Fibroblast of peridontal ligament (primary cell): ENCODE measurements around the gene PDE6B.
"Not testable (repeated sequence)": the region's sequence is repeated elsewhere in the genome, so short reads cannot be mapped to it uniquely, and the experiment has no call there.

ENCODE experiments used
- DNase-seq: peaks from one replicate; pipeline ENCODE4 v3.0.0-alpha.2; 2010; ENCODE audit errors: extremely low read depth

Gene PDE6B

DNA sequence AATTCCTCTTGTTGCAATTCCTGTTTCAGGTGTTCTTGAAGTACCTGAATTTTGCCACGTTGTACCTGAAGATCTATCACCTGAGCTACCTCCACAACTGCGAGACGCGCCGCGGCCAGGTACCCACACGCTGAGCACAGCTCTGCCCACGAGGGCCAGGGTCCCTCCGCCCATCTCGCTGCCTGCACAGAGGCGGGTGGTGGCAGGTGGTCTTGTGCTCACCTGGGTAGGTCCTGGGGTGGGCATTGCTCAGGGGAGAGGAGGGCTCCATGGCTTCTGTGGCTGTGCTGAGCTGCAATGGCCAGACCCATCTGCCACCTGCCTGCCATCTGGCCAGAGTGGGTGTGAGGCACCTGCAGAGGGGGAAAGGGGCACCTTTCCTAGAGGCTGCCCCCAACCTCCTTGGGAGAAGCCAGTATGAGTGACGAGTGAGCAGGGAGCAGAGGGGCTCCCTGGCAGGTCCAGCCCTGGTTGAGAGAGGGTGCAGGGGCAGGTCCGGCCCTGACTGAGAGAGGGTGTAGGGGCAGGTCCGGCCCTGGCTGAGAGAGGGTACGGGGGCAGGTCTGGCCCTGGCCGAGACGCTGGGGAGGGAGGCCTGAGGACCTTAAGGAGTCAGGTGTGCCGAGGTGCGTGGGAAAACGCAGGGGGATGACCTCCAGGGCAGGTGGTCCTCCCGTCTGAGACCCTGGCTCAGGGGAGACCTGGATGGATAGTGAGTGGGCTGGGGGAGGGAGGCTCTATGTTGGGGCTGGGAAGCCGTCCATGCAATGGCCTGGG lies 10.7 kb downstream of the PDE6B start:
- DNase-seq, result no peak

DNA sequence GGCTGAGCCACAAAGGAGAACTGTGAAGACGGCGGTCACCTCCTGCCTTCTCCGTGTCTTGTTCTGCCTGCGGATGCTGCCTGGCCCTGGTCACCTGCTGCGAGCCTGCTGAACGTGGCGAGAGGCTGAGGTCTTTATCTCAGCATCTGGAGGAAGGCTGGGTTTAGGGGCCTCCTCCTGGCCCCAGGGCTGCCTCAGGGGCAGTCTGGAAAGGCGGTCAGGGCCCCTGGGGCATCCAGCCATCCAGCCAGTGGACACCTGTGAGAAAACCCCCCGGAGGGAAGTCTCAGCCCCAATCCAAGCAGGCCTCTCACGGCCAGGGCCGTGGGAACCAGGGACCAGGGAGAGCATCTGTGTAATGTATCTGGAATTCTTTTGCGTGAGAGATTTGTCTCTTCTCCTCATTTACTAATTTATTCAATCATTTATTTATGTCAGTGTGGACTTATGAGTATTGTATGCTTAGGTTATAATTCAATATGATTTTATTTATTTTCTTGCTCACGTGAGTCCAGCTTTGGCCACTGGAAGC lies 11.3 kb downstream of the PDE6B start:
- no peak for DNase-seq

DNA sequence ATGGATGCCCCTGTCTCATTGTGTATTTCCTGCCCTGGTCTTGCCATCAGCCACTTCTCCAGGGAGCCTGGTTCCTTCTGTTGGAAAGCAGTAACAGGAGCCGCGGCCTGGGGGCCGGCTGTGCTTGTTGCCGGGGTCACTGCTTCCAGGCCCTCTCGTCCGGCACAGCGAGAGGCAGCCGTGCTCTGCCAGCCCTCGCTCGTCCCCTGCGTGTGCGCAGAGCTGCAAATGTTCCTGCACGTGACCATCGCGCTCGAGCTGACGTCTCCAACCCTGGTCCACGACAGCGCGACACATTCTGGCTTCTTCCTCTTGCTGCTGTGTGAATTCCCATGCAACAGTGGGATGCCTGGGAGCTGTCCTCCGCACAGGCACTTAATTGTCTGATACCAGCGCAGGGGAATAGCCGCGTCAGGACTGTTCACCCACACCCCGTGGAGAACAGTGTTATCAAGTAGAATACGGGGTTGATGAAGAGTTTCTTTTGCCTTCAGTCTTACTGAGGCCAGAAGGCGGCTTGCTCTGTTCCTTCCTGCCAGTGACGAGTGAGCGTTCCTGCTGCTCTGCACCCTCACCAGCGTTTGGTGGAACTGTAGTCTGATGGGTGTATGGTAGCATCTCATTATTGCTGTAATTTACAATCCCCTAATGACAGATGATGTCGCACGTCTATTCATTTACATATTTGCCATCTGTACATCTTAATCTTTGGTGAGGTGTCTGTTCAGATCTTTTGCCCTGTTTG lies 12.3 kb downstream of the PDE6B start:
- no peak for DNase-seq

DNA sequence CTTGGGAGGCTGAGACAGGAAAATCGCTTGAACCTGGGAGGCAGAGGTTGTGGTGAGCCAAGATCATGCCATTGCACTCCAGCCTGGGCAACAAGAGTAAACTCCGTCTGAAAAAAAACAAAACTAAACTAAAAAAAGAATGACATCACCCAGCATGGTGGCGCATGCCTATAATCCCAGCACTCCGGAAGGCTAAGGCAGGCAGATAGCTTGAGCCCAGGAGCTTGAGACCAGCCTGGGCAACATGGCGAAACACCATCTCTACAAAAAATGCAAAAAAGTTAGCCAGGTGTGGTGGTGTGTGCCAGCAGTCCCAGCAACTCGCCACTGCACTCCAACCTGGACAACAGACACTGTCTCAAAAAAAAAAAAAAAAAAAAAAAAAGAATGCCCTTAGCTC lies 17.0 kb downstream of the PDE6B start:
- not testable (repeated sequence) for DNase-seq

DNA sequence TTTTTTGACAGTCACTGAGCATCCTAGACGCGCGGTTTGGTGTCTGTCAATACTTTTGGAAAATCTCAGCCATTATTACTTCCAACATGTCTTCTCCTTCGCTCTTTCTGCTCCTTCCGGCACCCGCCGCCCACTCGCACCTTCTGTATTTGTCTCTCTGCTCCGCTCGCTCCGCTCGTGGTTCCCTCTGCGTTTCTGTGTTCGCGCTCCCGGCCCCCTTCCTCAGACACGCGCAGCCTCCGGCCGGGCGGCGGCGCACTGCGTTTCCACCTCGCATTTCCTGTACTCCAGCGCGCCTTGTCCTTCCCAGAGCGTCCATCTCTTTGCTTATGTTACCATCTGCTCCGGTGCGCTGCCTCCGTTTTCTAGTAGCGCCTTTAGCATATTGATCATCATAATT lies 21.1 kb downstream of the PDE6B start:
- DNase-seq, result no peak

DNA sequence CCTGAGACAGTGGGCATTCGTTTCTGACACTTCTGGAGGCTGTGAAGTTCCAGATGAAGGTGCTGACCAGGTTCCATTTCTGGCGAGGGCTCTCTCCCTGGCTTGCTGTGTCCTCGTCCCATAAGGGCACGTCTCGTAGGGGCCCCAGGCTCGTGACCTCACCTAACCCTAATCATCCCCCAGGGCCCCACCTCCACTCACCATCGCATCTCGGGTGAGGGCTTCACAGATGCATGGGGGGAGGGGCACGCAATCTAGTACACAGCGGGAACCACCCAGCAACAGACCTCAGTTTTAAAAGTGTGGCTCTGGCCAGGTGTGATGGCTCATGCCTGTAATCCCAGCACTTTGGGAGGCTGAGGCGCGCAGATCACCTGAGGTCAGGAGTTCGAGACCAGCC lies 22.1 kb downstream of the PDE6B start:
- no peak for DNase-seq

DNA sequence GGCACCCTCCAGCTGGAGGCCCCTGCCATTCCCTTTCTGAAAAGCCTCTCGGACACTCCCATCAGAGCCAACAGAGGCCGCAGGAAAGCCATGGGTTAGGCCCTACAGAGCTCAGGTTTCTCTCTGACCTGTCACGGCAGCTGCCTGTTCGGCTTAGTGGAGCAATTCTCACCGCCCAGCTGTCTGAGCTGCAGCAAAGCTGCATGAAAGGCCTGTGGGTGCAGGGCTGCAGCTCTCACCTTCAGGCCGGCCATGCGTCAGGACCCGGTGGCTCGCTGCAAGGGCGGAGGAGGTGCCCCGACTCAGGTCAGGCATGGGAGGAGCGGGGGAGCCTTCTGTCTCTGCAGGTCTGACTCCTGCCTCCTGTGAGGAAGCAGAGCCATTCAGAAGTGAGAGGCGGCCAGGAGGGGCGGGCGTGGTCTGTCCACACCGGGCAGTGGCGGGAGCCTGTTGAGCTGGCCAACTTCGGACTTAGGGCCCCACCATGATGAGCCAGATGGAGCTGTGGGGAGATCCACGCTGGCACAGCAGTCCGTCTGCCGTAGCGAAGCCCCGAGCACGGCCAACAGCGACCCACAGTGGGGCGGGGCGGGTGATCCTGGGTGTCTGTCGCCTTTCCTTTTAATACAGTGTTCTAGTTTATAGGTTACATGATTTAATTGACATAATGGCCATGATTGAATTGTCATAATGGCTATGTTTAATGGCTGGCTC lies 23.4 kb downstream of the PDE6B start:
- DNase-seq, result no peak

DNA sequence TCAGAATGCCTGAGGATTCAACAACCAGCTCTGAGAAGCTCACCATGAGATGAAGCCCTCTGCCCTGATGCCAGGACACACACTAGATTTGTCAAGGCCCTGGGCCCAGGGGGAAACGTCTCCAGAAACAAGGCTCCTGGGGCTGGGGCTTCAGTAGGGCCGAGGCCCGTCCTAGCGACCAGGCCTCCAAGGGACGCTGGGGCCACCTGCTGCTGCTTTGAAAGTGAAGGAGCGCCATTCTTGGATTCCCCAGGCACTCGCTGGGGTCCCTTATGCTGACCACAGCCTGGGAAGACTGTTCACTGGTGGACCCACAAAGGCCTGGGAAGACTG lies 23.9 kb downstream of the PDE6B start:
- no peak for DNase-seq

DNA sequence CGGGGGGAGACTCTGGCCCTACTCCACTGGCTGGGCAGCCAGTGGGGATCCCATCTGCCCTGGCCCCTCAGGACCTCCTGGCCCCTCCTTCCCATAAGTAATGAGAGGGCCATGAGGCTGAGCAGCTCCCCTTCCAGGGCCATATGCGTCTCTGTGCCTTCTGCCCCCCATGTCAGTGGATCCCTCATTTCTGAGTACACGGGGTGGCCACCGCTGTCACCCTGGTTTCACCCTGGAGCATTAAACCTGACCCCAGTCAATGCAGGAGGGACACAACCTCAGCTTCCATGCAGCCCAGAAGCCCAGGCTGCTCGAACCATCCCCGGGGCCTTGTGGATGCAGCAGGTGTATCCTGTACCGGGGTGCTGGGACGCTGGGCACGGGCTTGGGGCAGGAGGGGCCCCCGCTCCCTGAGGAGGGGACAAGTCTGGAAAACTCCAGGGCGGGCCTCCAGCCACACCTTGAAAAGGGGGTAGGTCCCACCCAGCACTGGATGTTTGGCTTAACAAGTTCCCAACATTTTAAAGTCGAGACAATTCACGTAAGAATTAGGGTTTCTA lies 24.5 kb downstream of the PDE6B start:
- no peak for DNase-seq

DNA sequence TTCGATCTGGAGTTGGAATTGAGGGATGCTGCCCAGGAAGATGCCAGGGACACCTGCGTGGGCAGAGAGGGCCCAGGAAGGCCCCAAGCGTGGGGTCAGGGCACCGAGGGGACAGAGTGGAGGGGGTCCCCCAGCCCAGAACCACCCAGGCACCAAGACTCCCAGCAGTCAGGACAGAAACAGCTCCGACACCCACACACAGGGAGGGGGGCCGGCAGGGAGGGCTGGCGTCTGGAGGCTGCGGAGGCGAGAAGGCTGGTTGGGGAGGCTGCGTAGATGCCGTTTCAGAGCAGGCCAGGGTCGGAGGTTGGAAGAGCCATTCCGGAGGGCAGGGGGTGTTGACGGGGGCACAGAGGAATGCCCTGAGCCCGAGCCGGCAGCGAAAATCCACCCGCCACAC lies 25.1 kb downstream of the PDE6B start:
- no peak for DNase-seq

DNA sequence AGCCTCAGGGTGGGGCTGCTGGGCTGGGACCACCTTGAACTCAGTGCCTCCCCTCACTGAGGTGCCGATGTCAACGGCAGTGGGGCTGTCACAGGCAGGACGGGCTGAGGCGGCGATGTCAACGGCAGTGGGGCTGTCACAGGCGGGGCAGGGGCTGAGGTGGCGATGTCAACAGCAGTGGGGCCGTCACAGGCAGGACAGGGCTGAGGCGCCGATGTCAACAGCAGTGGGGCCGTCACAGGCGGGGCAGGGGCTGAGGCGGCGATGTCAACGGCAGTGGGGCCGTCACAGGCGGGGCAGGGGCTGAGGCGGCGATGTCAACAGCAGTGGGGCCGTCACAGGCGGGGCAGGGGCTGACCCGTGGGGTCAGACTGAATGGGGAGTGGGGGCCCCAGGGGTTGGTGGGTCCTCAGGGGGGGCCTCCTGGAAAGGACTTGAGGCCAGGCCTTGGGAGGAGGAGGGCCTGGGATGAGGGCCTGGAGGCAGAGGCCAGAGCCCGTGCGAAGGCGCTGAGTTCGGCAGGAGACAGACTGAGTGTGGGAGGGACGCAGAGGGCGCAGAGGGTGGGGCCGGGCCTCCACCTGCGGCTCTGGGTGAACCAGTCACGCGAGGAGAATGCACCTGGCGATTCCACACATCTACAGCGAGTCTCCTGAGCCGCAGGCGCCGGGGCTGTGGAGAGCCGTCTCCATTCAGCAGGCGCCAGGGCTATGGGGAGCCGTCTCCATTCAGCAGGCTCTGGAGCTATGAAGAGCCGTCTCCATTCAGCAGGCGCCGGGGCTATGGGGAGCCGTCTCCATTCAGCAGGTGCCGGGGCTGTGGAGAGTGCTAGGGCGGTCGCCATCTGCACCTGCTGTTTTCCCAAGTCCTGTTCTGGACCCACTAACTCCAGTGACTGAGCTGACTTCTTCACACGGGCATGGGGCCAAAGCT lies 25.8 kb downstream of the PDE6B start:
- no peak for DNase-seq

DNA sequence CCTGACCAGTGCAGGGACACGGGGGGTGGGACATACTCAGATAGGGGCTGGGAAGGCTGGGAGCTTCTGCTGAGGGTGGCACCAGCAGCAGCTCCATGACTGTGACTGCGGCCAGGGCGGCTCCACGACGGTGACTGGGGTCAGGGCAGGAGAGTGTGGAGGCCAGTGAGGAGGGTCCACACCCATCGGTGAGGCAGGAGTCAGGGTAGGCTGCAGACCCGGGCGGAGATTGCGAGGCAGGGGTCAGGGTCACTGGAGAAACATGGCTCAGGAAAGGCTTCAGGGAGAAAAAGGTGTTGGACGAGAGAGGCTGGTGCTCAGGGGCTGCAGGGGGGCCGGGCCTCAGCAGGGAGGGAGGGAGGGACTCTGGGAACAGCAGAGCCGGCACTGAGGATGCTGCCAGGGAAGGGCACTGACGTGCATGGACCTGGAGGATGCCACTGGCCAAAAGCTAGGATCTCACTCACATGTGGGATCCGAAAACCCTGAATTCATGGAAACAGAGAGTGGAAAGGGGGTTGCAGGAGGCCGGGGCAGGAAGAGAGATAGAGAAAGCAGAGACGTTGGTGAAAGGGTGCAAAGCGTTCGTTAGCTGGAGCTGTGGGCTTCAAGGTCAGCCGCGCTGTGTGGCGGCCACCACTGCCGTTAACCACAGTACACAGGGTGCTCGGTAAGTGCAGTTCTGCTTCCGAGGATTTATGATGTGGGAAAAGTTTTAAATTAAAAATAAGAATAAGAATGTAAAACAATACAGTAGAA lies 26.7 kb downstream of the PDE6B start:
- DNase-seq, result no peak

DNA sequence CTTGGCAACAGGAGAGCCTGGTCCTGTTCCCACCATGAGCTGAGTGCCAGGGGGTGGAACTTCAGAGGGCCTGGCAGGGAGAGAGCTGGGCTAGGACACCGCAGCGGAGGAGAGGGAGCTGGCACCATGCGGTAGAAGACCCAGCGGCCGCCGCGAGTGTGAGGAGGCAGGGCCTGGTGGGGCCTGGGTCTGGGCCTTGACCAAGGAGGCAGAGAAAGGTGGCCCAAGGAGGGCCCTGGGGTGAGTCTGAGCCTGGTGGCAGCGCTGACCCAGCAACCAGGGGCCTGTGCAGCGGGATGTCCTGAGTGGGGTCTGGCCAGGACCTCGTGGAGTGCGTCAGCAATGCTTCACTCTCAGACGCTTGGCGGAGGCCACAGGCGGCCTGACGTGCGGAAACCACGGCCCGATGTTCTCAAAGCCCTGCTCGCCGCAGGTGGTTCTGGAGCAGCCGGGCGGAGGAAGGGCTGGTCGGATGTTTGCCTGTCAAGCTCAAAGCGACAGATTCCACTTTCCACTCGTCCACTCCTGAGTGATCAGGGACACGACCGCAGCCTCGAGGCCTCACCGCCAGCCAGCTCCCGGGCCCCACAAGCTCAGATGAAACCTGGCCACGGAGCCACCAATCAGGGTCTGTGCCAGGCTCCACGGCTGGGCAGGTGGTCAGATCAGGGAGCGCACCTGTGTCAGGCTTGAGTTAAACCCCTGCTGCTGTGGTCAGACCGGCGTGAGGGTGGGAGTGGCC lies 27.9 kb downstream of the PDE6B start:
- DNase-seq, result no peak

DNA sequence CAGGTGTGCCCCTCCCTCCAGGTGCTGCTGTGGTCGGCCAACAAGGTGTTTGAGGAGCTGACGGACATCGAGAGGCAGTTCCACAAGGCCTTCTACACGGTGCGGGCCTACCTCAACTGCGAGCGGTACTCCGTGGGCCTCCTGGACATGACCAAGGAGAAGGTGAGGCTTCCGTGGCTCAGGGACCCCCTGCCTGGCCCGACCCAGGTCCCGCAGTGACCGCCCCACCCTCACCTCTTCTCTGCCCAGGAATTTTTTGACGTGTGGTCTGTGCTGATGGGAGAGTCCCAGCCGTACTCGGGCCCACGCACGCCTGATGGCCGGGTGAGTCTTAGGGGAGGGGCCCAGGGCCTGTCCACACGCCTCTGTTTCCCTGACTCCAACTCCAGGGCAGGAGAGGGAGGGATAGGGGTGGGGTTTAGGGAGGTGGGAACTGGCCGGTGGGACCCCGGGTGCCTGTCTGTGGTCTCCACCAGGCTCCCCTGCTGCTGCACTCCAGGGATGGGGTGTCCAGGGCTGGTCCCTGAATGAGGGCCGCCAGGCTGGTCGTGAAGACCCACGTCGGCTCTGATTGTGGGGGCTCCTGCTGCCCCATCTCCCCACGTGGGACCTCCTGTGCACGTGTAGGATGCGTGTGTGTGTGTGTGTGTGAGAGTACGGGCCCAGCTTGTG lies 28.6 kb downstream of the PDE6B start:
- DNase-seq, result no peak

DNA sequence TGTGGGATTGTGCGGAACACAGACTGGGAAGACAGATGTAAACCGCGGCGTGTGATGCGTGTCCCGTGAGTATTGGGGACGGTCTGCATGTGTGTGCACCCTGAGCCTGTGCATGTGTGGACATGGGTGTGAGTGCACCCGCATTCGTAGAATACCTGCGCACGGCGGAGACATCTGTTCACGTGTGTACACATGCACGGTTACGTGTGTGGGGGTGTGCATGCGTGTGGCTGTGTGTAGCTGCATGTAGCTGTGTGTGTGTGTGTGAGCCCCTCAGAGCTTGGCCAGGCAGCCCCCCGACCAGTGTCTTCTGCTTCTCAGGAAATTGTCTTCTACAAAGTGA lies 29.1 kb downstream of the PDE6B start:
- no peak for DNase-seq

DNA sequence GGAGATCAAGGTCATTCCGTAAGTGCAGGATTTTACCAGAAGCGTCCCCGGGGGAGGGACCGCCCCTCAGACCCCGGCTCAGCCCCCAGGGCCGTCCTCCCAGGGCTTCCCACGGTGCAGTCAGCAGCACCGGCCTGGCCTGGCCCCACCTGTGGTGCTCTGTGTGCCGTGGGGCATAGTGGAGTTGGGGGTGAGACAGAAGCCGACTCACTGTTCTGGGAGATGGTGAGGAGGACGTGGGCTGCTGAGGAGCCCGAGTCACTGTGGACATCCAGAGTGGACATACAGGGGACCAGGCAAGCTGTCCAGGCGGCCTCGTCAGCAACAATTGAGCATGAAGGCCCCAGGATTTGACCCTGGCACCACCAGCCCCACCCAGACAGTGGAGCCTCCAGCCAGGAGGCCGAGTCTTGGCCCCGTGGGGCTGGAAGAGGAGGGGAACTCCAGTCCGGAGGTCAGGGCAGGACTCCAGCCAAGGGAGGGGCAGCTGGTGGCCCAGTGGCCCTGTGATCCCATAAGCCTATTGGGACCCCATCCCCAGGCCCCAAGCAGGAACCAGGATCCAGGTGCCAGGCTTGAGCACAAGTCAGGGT lies 29.6 kb downstream of the PDE6B start:
- DNase-seq, result no peak

DNA sequence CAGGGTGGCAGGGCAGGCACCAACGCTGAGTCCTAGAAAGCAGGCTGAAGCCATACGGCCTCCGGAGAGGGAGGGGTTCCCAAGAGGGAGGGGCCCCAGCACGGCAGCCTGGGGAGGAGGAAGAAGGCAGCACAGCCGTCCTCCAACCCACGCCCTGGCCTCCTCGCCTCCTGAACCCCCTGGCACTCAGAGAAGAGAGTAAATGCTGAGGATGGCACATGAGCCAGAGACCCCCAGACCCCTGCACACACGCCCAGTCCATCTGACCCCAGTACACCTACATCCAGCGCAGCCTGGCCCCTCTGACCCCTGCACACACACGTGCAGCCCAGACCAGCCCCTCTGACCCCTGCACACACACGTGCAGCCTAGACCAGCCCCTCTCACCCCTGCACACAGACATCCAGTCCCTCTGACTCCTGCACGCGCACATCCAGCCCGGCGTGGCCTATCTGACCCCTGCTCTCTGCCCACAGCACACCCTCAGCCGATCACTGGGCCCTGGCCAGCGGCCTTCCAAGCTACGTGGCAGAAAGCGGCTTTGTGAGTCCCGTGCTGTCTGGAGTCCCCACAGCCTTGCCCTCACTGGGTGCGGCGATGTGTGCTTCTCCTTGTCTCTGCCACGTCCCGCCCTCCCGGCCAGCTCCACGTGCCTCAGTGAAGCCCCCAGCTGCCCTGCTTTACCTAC lies 30.2 kb downstream of the PDE6B start:
- DNase-seq, result no peak
